Fibroblast of skin of right biceps (primary cell): ENCODE measurements around the gene PRPF31.
A peak's percentile ranks its signal among the peaks of the same experiment; 100 is the strongest.
"Not testable (repeated sequence)": the region's sequence is repeated elsewhere in the genome, so short reads cannot be mapped to it uniquely, and the experiment has no call there.

ENCODE experiments used
- DNase-seq: peaks from one replicate; pipeline ENCODE4 v3.0.0-alpha.2; 2013

The PRPF31 gene

DNA sequence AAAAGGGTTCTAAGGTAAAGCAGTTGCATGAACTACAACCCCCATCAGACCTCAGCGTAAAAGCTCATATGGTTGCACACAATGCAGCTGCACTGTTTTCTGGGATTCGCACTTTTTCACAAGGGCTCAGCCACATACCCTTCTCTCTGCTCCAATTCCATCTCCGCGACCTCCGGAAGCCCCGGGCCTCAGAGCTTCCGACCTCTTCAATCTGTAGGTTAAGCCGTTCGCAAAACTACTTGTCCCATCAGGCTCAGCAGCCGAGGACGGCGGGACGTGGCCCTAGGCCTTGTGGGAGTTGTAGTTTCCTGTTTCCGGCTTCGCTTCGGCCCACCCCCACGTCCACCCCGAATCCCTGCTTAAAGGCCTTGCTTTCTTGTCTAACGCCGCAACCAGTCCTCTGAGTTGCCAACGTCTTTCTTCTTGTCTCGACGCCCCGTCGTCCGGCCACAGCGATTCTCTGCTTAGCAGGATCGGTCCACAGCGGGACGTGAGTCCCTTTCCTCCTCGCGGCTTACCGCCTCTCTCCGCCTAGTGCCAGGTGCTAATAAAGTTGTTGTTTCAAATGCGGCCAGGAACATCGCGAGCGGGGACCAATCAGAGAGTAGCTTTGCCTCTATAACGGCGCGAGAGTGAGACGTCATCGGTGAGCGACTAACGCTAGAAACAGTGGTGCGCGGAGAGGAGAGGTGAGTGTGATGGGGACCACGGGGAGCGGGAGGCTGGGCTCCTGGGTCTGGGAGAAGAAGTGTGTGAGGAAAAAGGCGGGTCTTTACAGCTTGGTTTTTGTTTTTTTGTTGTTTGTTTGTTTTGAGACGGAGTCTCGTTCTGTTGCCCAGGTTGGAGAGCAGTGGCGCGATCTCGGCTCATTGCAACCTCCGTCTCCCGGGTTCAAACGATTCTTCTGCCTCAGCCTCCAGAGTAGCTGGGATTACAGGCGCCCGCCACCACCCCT is at the start of gene PRPF31, which contains the start of gene TFPT:
Gene PRPF31 (plus strand): TSS at position 646 of the 955 bp plus-strand sequence. CDS start 2,525 bp downstream, outside the sequence.
Gene TFPT (minus strand): TSS at position 549 of the 955 bp plus-strand sequence. CDS start 388 bp downstream, at position 161.
- peak; percentile 99 for DNase-seq

DNA sequence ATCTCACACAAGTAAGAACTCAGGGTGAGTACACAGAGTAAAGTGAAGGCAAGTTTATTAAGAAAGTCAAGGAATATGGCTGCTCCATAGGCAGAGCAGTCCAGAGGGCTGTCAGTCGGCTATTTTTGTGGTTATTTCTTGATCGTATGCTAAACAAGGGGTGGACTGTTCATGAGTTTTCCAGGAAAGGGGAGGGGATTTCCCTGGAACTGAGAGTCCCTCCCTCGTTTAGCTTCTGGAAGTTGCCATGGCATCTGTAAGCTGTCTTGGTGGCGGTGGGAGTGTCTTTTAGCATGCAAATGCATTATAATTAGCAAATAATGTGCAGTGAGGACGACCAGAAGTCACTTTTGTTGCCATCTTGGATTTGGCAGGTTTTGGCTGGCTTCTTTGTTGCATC is 46.1 kb upstream of the PRPF31 start:
- DNase-seq, result no peak

DNA sequence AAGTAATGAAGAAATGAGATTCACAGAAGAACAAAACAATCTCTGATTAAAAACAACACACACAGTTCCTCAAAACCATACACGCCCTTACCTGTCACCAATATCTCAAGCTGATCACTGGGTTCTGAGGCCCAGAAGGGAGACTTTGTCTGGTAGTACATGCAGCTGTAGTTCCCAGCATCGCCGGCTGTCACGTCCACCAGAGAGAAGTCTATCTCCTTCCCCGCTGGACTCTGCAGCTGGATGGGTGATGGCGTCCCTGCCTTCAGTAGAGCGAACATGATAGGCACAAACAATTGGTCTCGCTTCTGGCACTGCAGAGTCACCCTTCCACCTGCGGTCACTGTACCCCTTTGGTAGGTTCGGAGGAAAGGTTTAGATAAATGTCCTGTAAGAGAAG is 41.7 kb upstream of the PRPF31 start:
- no peak for DNase-seq

DNA sequence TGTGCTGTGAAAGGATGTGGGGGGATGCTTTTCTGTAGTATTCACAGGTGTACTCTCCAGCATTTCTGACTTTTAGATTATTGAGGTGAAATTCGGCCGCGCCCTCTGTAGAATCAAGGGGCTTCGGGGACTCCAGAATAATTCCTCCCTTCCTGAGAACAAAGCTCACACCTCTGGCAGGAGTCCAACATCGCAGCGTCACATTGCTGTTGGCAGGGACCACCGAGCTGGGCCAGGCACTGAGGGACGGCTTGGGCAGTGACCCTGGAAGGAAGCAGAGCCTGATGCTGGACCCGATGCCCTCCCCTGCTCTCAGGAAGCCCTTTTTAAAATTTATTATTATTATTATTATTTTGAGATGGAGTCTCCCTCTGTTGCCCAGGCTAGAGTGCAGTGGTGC is 40.7 kb upstream of the PRPF31 start:
- no peak for DNase-seq

DNA sequence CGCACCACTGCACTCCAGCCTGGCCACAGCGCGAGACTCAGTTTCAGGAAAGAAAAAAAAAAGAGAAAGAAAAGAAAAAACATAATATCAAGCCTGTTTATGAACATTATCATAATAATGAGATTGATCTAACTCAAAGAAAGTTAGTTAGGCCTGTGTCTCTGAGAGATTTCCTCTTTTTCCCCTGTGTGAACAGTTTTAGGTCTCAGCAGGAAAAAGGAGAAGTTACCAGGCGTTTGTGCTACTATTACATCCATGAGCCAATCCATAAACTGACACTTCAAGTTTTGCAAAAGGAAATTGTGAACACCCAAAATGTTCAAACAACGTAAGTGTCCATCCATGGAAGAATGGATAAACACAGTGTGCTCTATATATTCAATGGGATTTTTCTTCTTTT is 38.2 kb upstream of the PRPF31 start:
- no peak for DNase-seq

- no peak for DNase-seq
These were observed 34.5 kb upstream of the PRPF31 start, which contains the start of gene TARM1 for GRCh38 chr19:54081032-54081431. Gene TARM1 (minus strand): TSS chr19:54081365. CDS start chr19:54081340, 25 bp downstream.

- no peak for DNase-seq
These were observed 31.1 kb upstream of the PRPF31 start for GRCh38 chr19:54084410-54084809.

DNA sequence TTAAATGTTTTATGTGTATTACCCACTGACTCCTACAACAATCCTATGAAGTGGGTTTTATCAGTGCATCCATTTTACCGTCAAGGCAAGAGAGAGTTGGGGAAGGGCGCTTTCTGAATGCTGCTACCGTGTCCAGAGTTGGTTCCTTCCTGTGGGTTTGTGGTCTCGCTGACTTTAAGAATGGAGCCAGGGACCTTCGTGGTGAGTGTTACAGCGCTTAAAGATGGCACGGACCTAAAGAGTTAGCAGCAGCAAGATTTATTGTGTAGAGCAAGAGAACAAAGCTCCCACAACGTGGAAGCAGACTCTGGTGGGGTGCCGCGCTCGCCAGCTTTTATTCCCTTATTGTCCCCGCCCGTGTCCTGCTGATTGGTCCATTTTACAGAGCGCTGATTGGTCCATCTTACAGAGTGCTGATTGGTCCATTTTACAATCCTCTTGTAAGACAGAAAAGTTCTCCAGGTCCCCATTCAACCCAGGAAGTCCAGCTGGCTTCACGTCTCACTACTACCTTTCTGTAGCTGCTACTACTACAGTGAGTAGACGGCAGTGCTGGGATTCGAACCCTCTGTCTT is 21.0 kb upstream of the PRPF31 start:
- no peak for DNase-seq

DNA sequence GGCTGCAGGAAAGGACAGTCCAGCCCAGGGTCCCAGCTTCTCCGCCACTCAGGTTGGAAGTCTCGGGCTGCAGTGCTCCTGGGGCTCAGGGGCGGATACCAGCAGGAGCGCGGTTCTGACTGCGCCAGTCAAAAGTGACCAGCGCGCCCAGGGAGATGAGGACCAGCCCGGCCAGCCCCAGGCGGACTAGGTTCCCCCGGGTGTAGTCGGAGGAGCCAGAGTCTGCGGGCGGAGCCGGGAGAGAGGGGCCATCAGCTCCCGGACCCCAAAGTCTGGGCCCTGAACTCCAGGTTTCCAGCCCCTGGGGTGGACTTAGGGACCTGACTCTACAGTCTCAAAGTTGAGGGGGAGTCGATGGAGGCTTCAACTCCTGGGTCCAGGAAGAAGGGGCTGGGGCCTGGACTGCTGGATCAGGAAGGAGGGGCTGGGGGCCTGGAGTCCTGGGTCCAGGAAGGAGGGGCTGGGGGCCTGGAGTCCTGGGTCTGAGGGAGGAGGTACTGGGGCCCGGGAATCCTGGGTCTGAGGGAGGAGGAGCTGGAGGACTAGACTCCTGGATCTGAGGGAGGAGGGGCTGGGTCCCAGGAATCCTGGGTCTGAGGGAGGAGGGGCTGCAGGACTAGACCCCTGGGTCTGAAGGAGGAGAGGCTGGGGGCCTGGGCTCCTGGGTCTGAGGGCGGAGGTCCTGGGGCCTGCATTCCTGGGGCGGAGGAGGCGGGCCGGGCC is 20.3 kb upstream of the PRPF31 start:
- no peak for DNase-seq

DNA sequence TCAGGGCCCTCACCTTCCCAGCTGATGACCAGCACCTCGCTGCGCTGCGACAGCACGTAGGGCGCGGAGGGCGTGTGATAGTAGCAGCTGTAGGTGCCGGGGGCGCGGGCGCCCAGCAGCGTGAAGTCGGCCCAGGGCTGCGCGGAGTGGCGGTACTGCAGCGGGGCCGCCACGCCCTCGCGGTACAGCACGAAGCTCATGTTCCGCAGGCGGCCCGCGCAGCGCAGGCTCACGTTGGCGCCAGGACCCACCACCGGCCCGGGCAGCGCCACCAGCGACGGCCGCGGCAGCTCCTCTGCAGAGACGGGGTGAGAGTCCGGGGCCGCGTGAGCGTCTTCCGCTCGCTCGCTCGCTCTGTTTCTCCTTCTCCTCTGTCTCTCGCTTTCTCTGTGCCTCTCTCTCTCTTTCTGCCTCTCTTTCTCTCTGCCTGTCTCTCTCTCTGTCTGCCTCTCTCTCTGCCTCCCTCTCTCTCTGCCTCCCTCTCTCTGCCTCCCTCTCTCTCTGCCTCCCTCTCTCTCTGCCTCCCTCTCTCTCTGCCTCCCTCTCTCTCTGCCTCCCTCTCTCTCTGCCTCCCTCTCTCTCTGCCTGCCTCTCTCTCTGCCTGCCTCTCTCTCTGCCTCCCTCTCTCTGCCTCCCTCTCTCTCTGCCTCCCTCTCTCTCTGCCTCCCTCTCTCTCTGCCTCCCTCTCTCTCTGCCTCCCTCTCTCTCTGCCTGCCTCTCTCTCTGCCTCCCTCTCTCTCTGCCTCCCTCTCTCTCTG is 19.5 kb upstream of the PRPF31 start:
- DNase-seq, result peak; percentile 58

- peak; percentile 60 for DNase-seq
These were observed 18.9 kb upstream of the PRPF31 start for GRCh38 chr19:54096617-54097106.

DNA sequence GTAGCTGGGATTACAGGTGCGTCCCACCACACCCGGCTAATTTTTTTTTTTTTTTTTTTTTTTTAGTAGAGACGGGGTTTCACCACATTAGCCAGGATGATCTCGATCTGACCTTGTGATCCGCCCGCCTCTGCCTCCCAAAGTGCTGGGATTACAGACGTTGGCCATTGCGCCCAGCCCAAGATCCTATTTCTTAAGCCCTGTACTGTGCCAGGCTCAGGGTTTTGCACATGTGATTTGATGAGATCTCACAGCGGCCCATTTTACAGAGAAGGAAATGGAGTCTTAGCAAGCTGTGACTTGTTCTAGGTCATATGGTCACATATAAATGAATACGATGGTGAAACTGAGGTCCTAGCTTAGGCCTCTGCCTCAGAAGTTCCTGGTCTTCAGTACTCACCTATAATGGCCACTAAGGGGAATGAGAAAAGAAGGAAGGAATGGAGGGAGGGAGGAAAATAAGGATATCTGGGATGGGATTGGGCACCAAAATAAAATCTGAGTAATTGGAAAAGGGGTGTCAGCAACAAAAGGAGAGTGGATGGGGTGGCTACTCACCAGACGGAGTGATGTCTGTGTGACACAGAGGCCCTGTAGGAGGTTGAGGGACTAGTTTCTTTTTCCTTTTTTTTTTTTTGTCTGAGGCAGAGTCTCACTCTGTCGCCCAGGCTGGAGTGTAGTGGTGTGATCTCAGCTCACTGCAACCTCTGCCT is 16.2 kb upstream of the PRPF31 start:
- no peak for DNase-seq

GRCh38 chr19:54099903-54100255 is 15.7 kb upstream of the PRPF31 start:
- not testable (repeated sequence) for DNase-seq

- peak; percentile 35 for DNase-seq
These were observed 15.0 kb upstream of the PRPF31 start, which contains the start of gene OSCAR for GRCh38 chr19:54100561-54100960. Gene OSCAR (minus strand): TSS chr19:54100803. CDS start chr19:54100792, 11 bp downstream.

DNA sequence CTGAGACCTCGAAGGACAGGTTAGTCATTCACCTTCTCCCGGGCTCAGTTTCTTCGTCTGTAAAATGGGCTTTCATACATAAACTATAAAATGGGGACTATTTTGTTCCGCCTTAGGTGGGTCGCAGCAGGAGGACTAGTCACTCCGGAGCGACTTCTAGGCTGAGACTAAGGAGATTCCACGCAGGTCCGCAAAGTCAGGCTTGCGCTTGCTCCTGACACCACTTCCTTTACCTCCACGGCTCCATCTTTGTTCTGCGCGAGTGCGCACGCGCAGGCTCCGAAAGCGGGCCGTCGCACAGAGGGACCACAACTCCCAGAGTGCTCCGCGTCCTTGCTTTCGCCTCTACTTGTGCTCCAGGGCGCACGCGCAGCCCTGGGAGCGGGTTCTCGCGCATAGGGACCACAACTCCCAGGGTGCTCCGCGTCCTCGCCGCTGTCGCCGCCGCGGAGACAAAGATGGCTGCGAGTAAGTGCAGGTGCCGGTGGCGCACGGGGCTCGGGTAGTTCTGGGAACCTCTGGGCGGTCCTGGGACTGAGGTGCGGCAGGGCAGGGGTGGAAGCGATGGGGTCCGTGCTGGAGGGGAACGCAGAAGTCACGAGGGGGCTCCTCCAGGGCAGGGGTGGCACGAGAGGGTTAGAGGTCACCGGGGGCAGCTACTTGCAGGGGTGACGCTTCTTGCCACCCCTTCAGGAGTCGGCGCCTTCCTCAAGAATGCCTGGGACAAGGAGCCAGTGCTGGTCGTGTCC is 13.0 kb upstream of the PRPF31 start, which contains the start of gene NDUFA3:
Gene NDUFA3 (plus strand): TSS at position 435 of the 749 bp plus-strand sequence. CDS start 24 bp downstream, at position 459.
- DNase-seq, result peak; percentile 98

DNA sequence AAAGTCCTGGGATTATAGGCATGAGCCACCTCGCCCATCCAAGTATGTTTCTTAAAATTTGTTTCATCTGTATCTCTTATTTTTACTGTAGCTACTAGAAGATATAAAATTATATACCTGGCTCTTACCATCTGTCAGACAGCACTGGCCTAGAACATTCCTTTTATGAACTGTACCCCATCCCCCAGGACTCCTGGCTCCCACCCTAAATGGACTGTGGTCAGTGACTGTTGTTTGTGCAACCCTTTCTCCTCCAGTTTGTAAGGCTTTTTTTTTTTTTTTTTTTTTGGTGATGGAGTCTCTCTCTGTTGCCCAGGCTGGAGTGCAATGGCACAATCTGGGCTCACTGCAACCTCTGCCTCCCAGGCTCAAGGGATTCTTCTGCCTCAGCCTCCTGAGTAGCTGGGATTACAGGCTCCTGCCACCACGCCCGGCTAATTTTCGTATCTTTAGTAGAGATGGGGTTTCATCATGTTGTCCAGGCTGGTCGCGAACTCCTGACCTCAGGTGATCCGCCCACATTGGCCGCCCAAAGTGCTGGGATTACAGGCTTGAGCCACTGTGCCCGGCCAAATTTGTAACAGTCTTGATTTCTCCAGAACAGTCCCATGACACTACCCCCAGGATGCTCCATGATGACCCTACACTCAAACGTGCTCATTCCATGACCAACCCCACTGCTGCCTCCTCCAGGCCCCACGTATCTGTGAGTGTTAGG is 10.4 kb upstream of the PRPF31 start:
- DNase-seq, result no peak

- DNase-seq, result no peak
These were observed 9.8 kb upstream of the PRPF31 start for GRCh38 chr19:54105796-54106195.

DNA sequence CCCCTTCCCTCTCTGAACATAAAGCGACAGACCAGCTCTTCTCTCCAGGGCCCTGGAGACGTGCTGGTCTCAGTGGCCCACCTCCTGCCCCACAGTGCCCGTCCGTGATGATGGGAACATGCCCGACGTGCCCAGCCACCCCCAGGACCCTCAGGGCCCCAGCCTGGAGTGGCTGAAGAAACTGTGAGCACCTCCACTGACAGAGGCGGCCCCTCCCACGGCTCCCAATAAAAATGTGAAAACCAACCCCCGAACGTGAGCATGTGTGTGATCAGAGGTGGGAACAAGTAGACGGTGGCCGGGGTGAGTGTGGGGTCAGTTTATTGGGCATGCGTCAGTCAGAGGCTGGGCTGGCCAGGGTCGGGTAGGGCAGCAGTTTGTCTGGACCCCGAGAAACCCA is 8.8 kb upstream of the PRPF31 start:
- no peak for DNase-seq

DNA sequence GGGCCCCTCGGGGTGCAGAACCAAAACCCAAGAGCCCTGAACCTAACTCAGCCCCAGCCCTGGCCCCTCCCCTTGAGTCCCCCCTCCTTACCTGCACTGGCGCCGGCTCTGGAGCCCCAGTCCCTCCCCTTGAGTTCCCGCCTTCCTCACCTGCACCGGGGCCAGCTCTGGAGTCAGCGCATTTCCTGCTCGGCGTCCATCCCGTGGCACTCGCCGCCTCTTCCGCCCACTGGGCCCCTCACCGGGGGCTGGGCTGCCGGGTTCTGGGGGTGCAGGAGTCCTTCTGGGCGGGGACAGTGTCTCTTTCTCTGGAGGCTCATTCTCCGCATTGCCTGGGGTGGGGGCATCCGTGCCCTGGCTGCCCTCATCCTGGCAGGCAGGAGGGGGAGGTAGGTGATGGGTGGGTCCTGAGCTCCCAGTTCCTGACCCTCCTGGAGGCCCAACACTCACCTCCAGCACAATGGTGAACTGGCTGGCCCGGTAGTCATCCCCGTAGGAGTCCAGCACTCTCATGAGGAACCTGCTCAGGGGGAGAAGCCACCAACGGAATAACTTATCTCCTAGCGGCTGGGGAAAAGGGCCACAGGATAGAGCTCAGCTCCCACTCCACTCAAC is 7.6 kb upstream of the PRPF31 start:
- no peak for DNase-seq

DNA sequence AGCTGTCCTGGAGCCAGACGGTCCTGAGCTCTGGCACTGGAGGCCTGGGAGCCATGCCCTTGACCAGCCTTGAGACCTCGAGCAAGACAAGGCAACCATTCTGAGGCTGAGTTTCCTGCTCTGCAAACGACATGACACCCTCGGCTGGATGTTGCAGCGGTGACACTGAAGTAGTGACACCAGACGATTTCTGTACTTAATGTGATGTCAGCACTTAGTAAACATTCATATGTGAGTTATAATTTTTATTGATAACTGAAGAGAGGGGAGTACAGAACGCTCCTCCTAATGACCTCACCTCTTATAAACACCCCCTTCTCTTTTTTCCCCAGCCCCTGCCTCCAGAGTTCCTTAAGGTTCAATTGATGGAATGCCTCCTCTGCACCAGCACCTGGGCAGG is 7.1 kb upstream of the PRPF31 start:
- no peak for DNase-seq
